Vagina (tissue), 2 donors: ENCODE data around the gene SHC4.

Experiments used
- POLR2A ChIP-seq, 2 donors: fragments of 450-650 bp; IDR thresholded peaks; one replicate each; pipeline ENCODE4 v1.6.1; 2017; ENCODE audit warnings: antibody characterized with exemption in 2 of 2, mild to moderate bottlenecking in 2 of 2, moderate library complexity in 2 of 2
- POLR2AphosphoS5 ChIP-seq, 2 donors: sonication (generic); formaldehyde crosslinking; IDR thresholded peaks; one replicate each; pipeline ENCODE4 v1.9.0; 2017; ENCODE audit warnings: antibody characterized with exemption in 2 of 2, mild to moderate bottlenecking in 2 of 2, low read depth in 1 of 2; ENCODE audit not compliant: insufficient read depth in 1 of 2
- TF ChIP-seq, protein P1 (sequence below), 3 experiments: fragments of 450-650 bp in 2 of 3; fragments of 200-600 bp in 1 of 3; sonication (generic) in 1 of 3; IDR thresholded peaks; one replicate each; pipeline ENCODE4 v1.5.1; 2017 to 2019; ENCODE audit warnings: antibody characterized with exemption in 3 of 3, mild to moderate bottlenecking in 2 of 3, moderate library complexity in 2 of 3

DNA sequence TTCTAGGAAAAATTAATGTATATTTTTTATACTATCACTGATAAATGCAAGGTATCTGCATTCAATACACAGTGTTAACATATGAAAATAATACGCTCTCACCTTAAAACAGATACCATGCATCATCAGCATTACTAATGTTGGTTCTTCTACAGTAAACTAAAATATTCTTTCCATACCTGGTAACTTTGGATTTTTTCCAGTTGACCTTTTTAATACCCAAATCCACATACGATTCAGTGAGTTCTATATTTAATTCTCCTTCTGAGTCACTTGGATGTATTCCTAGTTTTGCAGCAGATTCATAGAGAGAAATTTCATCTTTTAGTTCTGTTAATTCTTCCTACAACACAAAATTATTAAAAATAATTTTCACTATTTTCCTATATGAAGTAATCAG is 182.7 kb downstream of the SHC4 start:
- TF ChIP-seq, protein P1, sequence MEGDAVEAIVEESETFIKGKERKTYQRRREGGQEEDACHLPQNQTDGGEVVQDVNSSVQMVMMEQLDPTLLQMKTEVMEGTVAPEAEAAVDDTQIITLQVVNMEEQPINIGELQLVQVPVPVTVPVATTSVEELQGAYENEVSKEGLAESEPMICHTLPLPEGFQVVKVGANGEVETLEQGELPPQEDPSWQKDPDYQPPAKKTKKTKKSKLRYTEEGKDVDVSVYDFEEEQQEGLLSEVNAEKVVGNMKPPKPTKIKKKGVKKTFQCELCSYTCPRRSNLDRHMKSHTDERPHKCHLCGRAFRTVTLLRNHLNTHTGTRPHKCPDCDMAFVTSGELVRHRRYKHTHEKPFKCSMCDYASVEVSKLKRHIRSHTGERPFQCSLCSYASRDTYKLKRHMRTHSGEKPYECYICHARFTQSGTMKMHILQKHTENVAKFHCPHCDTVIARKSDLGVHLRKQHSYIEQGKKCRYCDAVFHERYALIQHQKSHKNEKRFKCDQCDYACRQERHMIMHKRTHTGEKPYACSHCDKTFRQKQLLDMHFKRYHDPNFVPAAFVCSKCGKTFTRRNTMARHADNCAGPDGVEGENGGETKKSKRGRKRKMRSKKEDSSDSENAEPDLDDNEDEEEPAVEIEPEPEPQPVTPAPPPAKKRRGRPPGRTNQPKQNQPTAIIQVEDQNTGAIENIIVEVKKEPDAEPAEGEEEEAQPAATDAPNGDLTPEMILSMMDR (IDR thresholded peaks at IDR 0.05), result no peak
- no peak for TF ChIP-seq POLR2A (IDR thresholded peaks at IDR 0.05)
- no peak for TF ChIP-seq POLR2AphosphoS5 (IDR thresholded peaks at IDR 0.05; ENCODE audit: insufficient read depth in 1 of 2, low read depth in 1 of 2)
